Measurements from ENCODE around the gene CPT1C.

DNA sequence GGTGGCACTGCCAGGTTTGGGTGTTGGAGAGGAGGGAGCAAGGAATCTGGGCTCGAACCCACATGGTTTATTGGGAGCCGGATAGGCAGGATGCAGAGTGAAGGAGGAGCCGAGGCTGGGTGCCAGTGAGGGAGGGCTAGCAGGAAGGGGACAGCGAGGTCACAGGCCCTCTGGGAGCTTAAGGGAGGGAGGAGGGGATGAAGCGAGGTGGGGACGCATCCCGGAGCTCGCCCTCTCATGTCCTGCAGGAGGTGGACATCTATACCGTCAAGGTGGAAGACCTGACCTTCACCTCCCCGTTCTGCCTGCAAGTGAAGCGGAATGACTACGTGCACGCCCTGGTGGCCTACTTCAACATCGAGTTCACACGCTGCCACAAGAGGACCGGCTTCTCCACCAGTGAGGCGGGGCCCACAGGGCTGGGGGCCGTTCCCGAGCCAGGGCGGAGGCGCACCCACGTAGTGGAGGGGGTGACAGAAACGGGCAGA is 5.0 kb upstream of the CPT1C start:
- TF ChIP-seq, protein P1, sequence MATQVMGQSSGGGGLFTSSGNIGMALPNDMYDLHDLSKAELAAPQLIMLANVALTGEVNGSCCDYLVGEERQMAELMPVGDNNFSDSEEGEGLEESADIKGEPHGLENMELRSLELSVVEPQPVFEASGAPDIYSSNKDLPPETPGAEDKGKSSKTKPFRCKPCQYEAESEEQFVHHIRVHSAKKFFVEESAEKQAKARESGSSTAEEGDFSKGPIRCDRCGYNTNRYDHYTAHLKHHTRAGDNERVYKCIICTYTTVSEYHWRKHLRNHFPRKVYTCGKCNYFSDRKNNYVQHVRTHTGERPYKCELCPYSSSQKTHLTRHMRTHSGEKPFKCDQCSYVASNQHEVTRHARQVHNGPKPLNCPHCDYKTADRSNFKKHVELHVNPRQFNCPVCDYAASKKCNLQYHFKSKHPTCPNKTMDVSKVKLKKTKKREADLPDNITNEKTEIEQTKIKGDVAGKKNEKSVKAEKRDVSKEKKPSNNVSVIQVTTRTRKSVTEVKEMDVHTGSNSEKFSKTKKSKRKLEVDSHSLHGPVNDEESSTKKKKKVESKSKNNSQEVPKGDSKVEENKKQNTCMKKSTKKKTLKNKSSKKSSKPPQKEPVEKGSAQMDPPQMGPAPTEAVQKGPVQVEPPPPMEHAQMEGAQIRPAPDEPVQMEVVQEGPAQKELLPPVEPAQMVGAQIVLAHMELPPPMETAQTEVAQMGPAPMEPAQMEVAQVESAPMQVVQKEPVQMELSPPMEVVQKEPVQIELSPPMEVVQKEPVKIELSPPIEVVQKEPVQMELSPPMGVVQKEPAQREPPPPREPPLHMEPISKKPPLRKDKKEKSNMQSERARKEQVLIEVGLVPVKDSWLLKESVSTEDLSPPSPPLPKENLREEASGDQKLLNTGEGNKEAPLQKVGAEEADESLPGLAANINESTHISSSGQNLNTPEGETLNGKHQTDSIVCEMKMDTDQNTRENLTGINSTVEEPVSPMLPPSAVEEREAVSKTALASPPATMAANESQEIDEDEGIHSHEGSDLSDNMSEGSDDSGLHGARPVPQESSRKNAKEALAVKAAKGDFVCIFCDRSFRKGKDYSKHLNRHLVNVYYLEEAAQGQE (IDR thresholded peaks at IDR 0.05; ENCODE audit: insufficient read depth in 1 of 2, low read depth in 2 of 2, low read length in 2 of 2): no peak
- TF ChIP-seq POLR2AphosphoS5 (IDR thresholded peaks at IDR 0.05; ENCODE audit: low read depth, low read length) (no peak), TAF1 (IDR thresholded peaks at IDR 0.05; ENCODE audit: borderline replicate concordance, insufficient read depth, low read length) (no peak)
